ENCODE measurements around the gene AUTS2.

AUTS2 gene

GRCh38 chr7:69717221-69717620, 118.9 kb downstream of the AUTS2 start:
- Histone ChIP-seq H3K4me1 (ENCODE audit: control insufficient read depth, insufficient read depth, low read length) (no peaks in the 10 kb centered on the region), H3K9me3 (ENCODE audit: control insufficient read depth, insufficient read depth, low read length) (no peaks in the 10 kb centered on the region), H3K36me3 (ENCODE audit: control insufficient read depth, insufficient read depth, low read length) (no peaks in the 10 kb centered on the region), H3K4me3 (ENCODE audit: low read length) (no peak overlapping the region), H3K27me3 (ENCODE audit: control insufficient read depth, insufficient read depth, low read length) (no peaks in the 10 kb centered on the region), H3K27ac (ENCODE audit: low read length) (no peak overlapping the region)
- no peak for DNase-seq (ENCODE audit: low read depth, low spot score)
- WGBS (ENCODE audit: insufficient coverage, insufficient read length) = no CpG with 5 or more reads among the region's 2 CpGs

DNA sequence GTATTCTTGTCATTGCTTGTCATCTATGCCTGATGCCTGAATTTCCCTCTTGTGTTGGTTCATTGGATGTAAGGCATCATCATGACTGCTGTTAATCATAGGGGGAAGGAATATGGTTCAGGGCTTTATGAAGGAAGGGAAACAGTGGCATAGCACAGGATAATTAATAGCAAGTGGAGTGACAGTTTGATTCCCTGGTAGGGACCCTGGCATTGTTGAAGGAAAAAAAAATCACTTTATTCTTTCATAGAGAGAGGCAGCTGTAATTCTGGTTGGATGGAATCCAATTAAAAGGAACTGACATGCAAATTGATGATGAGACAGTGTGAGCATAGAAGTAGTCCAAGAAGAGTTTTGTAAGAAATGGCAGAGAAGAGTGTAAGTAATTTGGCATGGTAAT, 121.4 kb downstream of the AUTS2 start:
- DNase-seq (ENCODE audit: low read depth, low spot score) = no peak
- H3K27ac ChIP-seq (ENCODE audit: low read length) = no peak overlapping the region
- no peaks in the 10 kb centered on the region for H3K9me3 ChIP-seq (ENCODE audit: control insufficient read depth, insufficient read depth, low read length)
- no peaks in the 10 kb centered on the region for H3K4me1 ChIP-seq (ENCODE audit: control insufficient read depth, insufficient read depth, low read length)
- no peak overlapping the region for H3K4me3 ChIP-seq (ENCODE audit: low read length)
- H3K36me3 ChIP-seq (ENCODE audit: control insufficient read depth, insufficient read depth, low read length) = no peaks in the 10 kb centered on the region
- H3K27me3 ChIP-seq (ENCODE audit: control insufficient read depth, insufficient read depth, low read length) = no peaks in the 10 kb centered on the region

- no CpG with 5 or more reads among the region's 4 CpGs for WGBS (ENCODE audit: insufficient coverage, insufficient read length)
- no peak for DNase-seq (ENCODE audit: low read depth, low spot score)
- H3K27me3 ChIP-seq (ENCODE audit: control insufficient read depth, insufficient read depth, low read length) = no peaks in the 10 kb centered on the region
- no peaks in the 10 kb centered on the region for H3K4me1 ChIP-seq (ENCODE audit: control insufficient read depth, insufficient read depth, low read length)
- no peaks in the 10 kb centered on the region for H3K9me3 ChIP-seq (ENCODE audit: control insufficient read depth, insufficient read depth, low read length)
- H3K36me3 ChIP-seq (ENCODE audit: control insufficient read depth, insufficient read depth, low read length) = no peaks in the 10 kb centered on the region
- no peak overlapping the region for H3K4me3 ChIP-seq (ENCODE audit: low read length)
- no peak overlapping the region for H3K27ac ChIP-seq (ENCODE audit: low read length)
These were observed 124.6 kb downstream of the AUTS2 start for GRCh38 chr7:69722843-69723242.

- Histone ChIP-seq H3K27ac (ENCODE audit: low read length) (no peak overlapping the region), H3K9me3 (ENCODE audit: control insufficient read depth, insufficient read depth, low read length) (no peaks in the 10 kb centered on the region), H3K4me1 (ENCODE audit: control insufficient read depth, insufficient read depth, low read length) (no peaks in the 10 kb centered on the region), H3K4me3 (ENCODE audit: low read length) (no peak overlapping the region), H3K27me3 (ENCODE audit: control insufficient read depth, insufficient read depth, low read length) (no peaks in the 10 kb centered on the region), H3K36me3 (ENCODE audit: control insufficient read depth, insufficient read depth, low read length) (no peaks in the 10 kb centered on the region)
- no peak for DNase-seq (ENCODE audit: low read depth, low spot score)
- WGBS (ENCODE audit: insufficient coverage, insufficient read length) = no CpG with 5 or more reads among the region's 1 CpG
These were observed 125.4 kb downstream of the AUTS2 start for GRCh38 chr7:69723663-69724062.

- DNase-seq (ENCODE audit: low read depth, low spot score) = no peak
- Histone ChIP-seq H3K4me1 (ENCODE audit: control insufficient read depth, insufficient read depth, low read length) (no peaks in the 10 kb centered on the region; the same call in 1 of the 2 replicates), H3K9me3 (ENCODE audit: control insufficient read depth, insufficient read depth, low read length) (no peaks in the 10 kb centered on the region), H3K27me3 (ENCODE audit: control insufficient read depth, insufficient read depth, low read length) (no peaks in the 10 kb centered on the region), H3K36me3 (ENCODE audit: control insufficient read depth, insufficient read depth, low read length) (no peaks in the 10 kb centered on the region), H3K4me3 (ENCODE audit: low read length) (no peak overlapping the region), H3K27ac (ENCODE audit: low read length) (no peak overlapping the region)
- no CpG with 5 or more reads among the region's 3 CpGs for WGBS (ENCODE audit: insufficient coverage, insufficient read length)
These were observed 130.0 kb downstream of the AUTS2 start for GRCh38 chr7:69728304-69728703.

- no peak for DNase-seq (ENCODE audit: low read depth, low spot score)
- Histone ChIP-seq H3K36me3 (ENCODE audit: control insufficient read depth, insufficient read depth, low read length) (no peaks in the 10 kb centered on the region), H3K4me3 (ENCODE audit: low read length) (no peak overlapping the region), H3K4me1 (ENCODE audit: control insufficient read depth, insufficient read depth, low read length) (no peaks in the 10 kb centered on the region; the same call in 1 of the 2 replicates), H3K27me3 (ENCODE audit: control insufficient read depth, insufficient read depth, low read length) (no peaks in the 10 kb centered on the region), H3K9me3 (ENCODE audit: control insufficient read depth, insufficient read depth, low read length) (no peaks in the 10 kb centered on the region), H3K27ac (ENCODE audit: low read length) (no peak overlapping the region)
- WGBS (ENCODE audit: insufficient coverage, insufficient read length) = no CpG with 5 or more reads among the region's 2 CpGs
These were observed 133.9 kb downstream of the AUTS2 start for GRCh38 chr7:69732203-69732602.

DNA sequence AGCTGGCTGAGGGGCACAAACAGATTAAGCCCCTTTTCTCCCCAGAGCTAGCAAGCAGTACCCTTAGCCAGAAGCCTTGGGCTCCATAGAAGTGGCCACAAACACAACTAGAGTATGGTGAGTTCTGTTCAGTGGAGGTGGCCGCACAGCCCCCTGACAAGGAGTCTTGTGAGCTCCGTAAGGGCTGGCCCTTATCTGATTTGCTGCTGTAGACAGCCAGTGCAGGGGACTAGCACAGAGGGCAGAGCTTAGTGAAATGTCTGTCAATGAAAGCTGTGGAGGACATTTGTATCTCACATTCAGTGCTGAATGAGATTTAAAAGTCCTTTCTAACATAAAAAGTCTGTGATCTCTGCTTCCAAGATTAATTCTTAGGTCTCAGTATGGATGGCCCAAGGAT, 137.3 kb downstream of the AUTS2 start:
- Histone ChIP-seq H3K9me3 (ENCODE audit: control insufficient read depth, insufficient read depth, low read length) (no peaks in the 10 kb centered on the region), H3K27ac (ENCODE audit: low read length) (no peak overlapping the region), H3K36me3 (ENCODE audit: control insufficient read depth, insufficient read depth, low read length) (no peaks in the 10 kb centered on the region), H3K27me3 (ENCODE audit: control insufficient read depth, insufficient read depth, low read length) (no peaks in the 10 kb centered on the region), H3K4me3 (ENCODE audit: low read length) (no peak overlapping the region), H3K4me1 (ENCODE audit: control insufficient read depth, insufficient read depth, low read length) (peaks cover 3% of the 10 kb centered on the region)
- DNase-seq (ENCODE audit: low read depth, low spot score) = no peak
- no CpG with 5 or more reads among the region's 2 CpGs for WGBS (ENCODE audit: insufficient coverage, insufficient read length)

GRCh38 chr7:69736126-69736810, 138.0 kb downstream of the AUTS2 start:
- H3K9me3 ChIP-seq (ENCODE audit: control insufficient read depth, insufficient read depth, low read length) = no peaks in the 10 kb centered on the region
- H3K27me3 ChIP-seq (ENCODE audit: control insufficient read depth, insufficient read depth, low read length) = no peaks in the 10 kb centered on the region
- no peak overlapping the region for H3K27ac ChIP-seq (ENCODE audit: low read length)
- DNase-seq (ENCODE audit: low read depth, low spot score) = no peak
- WGBS (ENCODE audit: insufficient coverage, insufficient read length) = no CpG with 5 or more reads among the region's 3 CpGs
- H3K4me3 ChIP-seq (ENCODE audit: low read length) = no peak overlapping the region
- H3K36me3 ChIP-seq (ENCODE audit: control insufficient read depth, insufficient read depth, low read length) = no peaks in the 10 kb centered on the region
- peaks cover 3% of the 10 kb centered on the region for H3K4me1 ChIP-seq (ENCODE audit: control insufficient read depth, insufficient read depth, low read length)

DNA sequence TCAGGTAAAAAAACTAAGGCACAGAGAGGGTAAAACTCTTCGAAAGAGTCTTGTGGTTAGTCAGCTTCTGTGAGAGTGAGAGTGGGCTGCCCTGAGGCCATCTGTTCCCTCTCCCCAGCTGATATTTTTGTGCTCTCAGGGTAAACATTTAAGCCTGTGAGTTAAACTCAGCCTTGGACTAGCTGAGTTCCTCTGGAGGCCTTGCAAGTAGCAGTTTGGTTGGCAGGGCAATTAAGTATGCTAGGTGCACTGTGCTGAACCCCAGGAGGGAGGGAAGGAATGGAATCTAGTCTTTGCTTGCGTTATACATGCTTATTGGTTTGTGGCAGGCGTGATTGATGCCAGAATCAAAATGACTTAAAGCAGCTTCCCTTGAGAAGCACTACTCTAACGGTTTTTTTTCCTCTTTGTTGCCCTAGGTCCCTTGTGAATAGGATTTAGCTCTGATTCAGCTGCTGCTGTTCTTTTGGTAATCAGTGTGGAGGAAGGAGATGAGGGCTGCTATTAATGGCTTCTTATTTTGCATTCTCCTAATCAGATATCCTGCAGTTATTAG, 140.2 kb downstream of the AUTS2 start:
- WGBS (ENCODE audit: insufficient coverage, insufficient read length) = no CpG with 5 or more reads among the region's 4 CpGs
- Histone ChIP-seq H3K27ac (ENCODE audit: low read length) (no peak overlapping the region), H3K27me3 (ENCODE audit: control insufficient read depth, insufficient read depth, low read length) (no peaks in the 10 kb centered on the region), H3K4me1 (ENCODE audit: control insufficient read depth, insufficient read depth, low read length) (peaks cover 3% of the 10 kb centered on the region), H3K36me3 (ENCODE audit: control insufficient read depth, insufficient read depth, low read length) (no peaks in the 10 kb centered on the region), H3K4me3 (ENCODE audit: low read length) (no peak overlapping the region), H3K9me3 (ENCODE audit: control insufficient read depth, insufficient read depth, low read length) (no peaks in the 10 kb centered on the region)
- DNase-seq (ENCODE audit: low read depth, low spot score) = no peak

- Histone ChIP-seq H3K27me3 (ENCODE audit: control insufficient read depth, insufficient read depth, low read length) (no peaks in the 10 kb centered on the region), H3K9me3 (ENCODE audit: control insufficient read depth, insufficient read depth, low read length) (no peaks in the 10 kb centered on the region), H3K4me1 (ENCODE audit: control insufficient read depth, insufficient read depth, low read length) (peaks cover 3% of the 10 kb centered on the region), H3K4me3 (ENCODE audit: low read length) (no peak overlapping the region), H3K27ac (ENCODE audit: low read length) (no peak overlapping the region), H3K36me3 (ENCODE audit: control insufficient read depth, insufficient read depth, low read length) (no peaks in the 10 kb centered on the region)
- no peak for DNase-seq (ENCODE audit: low read depth, low spot score)
- no CpG with 5 or more reads among the region's 1 CpG for WGBS (ENCODE audit: insufficient coverage, insufficient read length)
These were observed 140.9 kb downstream of the AUTS2 start for GRCh38 chr7:69739190-69739589.

DNA sequence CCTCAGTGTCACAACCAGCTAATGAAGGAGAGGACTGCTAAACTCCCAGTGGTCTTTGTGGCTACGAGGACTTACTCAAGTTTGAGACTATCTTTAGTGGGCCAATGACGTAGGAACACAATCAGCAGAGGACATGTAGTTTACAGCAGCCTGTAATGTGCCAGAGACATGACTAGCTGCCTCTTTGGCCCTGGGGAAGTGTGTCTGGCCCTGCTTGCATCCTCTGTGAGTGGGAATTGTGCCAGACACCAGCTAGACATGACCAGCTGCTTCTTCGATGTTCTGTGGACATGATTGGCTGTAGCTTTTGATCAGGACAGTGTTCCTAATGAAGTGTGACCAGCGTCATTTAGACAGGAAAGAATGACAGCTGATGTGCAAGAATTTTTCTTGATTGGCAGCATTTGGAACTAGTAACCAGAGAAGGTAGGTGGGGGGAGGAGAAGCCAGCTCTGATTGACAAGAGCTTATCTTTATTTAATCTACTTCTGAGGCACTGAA, 141.7 kb downstream of the AUTS2 start:
- Histone ChIP-seq H3K4me1 (ENCODE audit: control insufficient read depth, insufficient read depth, low read length) (peaks cover 3% of the 10 kb centered on the region), H3K27me3 (ENCODE audit: control insufficient read depth, insufficient read depth, low read length) (no peaks in the 10 kb centered on the region), H3K36me3 (ENCODE audit: control insufficient read depth, insufficient read depth, low read length) (no peaks in the 10 kb centered on the region), H3K9me3 (ENCODE audit: control insufficient read depth, insufficient read depth, low read length) (no peaks in the 10 kb centered on the region), H3K27ac (ENCODE audit: low read length) (no peak overlapping the region), H3K4me3 (ENCODE audit: low read length) (no peak overlapping the region)
- WGBS (ENCODE audit: insufficient coverage, insufficient read length) = no CpG with 5 or more reads among the region's 4 CpGs
- no peak for DNase-seq (ENCODE audit: low read depth, low spot score)
